ENCODE data around the gene IARS1.

The IARS1 gene

GRCh38 chr9:92313624-92314012 is 20.1 kb upstream of the IARS1 start:
- Histone ChIP-seq H3K36me3 (ENCODE audit: control insufficient read depth in 1 of 2, insufficient read depth in 2 of 2, low read depth in 1 of 2, low read length in 2 of 2) (peaks cover 14 to 93% of the 10 kb centered on the region in 2 experiments), H3K23ac (ENCODE audit: low read length in 2 of 2) (no peak overlapping the region)

GRCh38 chr9:92312887-92313623 is 19.6 kb upstream of the IARS1 start:
- H3K4me2 ChIP-seq (ENCODE audit: low read length, poor library complexity, severe bottlenecking): no peak overlapping the region
- H3K9ac ChIP-seq (ENCODE audit: low read length): no peak overlapping the region
- H3K18ac ChIP-seq (ENCODE audit: low read depth in 1 of 2, low read length in 2 of 2): no peak overlapping the region
- peak overlapping the region in 1 of 2 experiments; percentile 41 for H3K4ac ChIP-seq (ENCODE audit: low read depth in 1 of 2, low read length in 2 of 2)
- H3K27me3 ChIP-seq (ENCODE audit: control insufficient read depth in 1 of 2, insufficient read depth in 1 of 2, low read length in 2 of 2): no peaks in the 10 kb centered on the region
- H3K9me3 ChIP-seq (ENCODE audit: control insufficient read depth, low read length): no peaks in the 10 kb centered on the region
- H3K36me3 ChIP-seq (ENCODE audit: control insufficient read depth in 1 of 2, insufficient read depth in 2 of 2, low read depth in 1 of 2, low read length in 2 of 2): peaks cover 14 to 93% of the 10 kb centered on the region in 2 experiments
- no peak overlapping the region for H4K8ac ChIP-seq (ENCODE audit: low read length)
- no peak overlapping the region for H3K14ac ChIP-seq (ENCODE audit: low read length in 2 of 2)
- no peak overlapping the region for H2BK12ac ChIP-seq (ENCODE audit: low read length in 2 of 2)
- WGBS: 96% methylated on average over 6 of the region's 6 CpGs
- no peak overlapping the region for H3K23ac ChIP-seq (ENCODE audit: low read length in 2 of 2)
- H2AFZ ChIP-seq (ENCODE audit: low read depth, low read length): no peak overlapping the region
- H2BK15ac ChIP-seq (ENCODE audit: low read depth, poor library complexity, severe bottlenecking): no peak overlapping the region
- H3K4me1 ChIP-seq (ENCODE audit: control insufficient read depth, insufficient read depth, low read depth, low read length): no peaks in the 10 kb centered on the region
- no peak for DNase-seq
- H2BK5ac ChIP-seq (ENCODE audit: low read depth, low read length, poor library complexity, severe bottlenecking): no peak overlapping the region
- H2BK120ac ChIP-seq (ENCODE audit: low read depth, low read length): no peak overlapping the region
- H3K79me1 ChIP-seq (replicated peaks; ENCODE audit: low read length, poor library complexity, severe bottlenecking): peaks cover 15% of the 10 kb centered on the region
- H4K91ac ChIP-seq (ENCODE audit: low read length): no peak overlapping the region
- H3K4me3 ChIP-seq (ENCODE audit: insufficient read depth in 1 of 2, low read depth in 1 of 2, low read length in 2 of 2): no peak overlapping the region
- H3K27ac ChIP-seq (ENCODE audit: low read length, poor library complexity, severe bottlenecking): no peak overlapping the region
- no peak overlapping the region for H2AK5ac ChIP-seq (ENCODE audit: low read length, severe bottlenecking)

More at GRCh38 chr9:92313624-92314012, 20.1 kb upstream of the IARS1 start:
- H3K4me2 ChIP-seq (ENCODE audit: low read length, poor library complexity, severe bottlenecking): no peak overlapping the region
- no peaks in the 10 kb centered on the region for H3K27me3 ChIP-seq (ENCODE audit: control insufficient read depth in 1 of 2, insufficient read depth in 1 of 2, low read length in 2 of 2)
- H3K4me3 ChIP-seq (ENCODE audit: insufficient read depth in 1 of 2, low read depth in 1 of 2, low read length in 2 of 2): no peak overlapping the region
- H3K18ac ChIP-seq (ENCODE audit: low read depth in 1 of 2, low read length in 2 of 2): no peak overlapping the region
- H2BK120ac ChIP-seq (ENCODE audit: low read depth, low read length): no peak overlapping the region
- H3K9ac ChIP-seq (ENCODE audit: low read length): no peak overlapping the region
- H2BK5ac ChIP-seq (ENCODE audit: low read depth, low read length, poor library complexity, severe bottlenecking): no peak overlapping the region
- no peak overlapping the region for H3K4ac ChIP-seq (ENCODE audit: low read depth in 1 of 2, low read length in 2 of 2)
- H3K27ac ChIP-seq (ENCODE audit: low read length, poor library complexity, severe bottlenecking): no peak overlapping the region
- H3K4me1 ChIP-seq (ENCODE audit: control insufficient read depth, insufficient read depth, low read depth, low read length): no peaks in the 10 kb centered on the region
- H2AFZ ChIP-seq (ENCODE audit: low read depth, low read length): no peak overlapping the region
- no peak overlapping the region for H3K14ac ChIP-seq (ENCODE audit: low read length in 2 of 2)
- peak overlapping the region in 1 of 2 experiments; percentile 15 for H2BK12ac ChIP-seq (ENCODE audit: low read length in 2 of 2)
- DNase-seq: no peak
- peaks cover 15% of the 10 kb centered on the region for H3K79me1 ChIP-seq (replicated peaks; ENCODE audit: low read length, poor library complexity, severe bottlenecking)
- H4K8ac ChIP-seq (ENCODE audit: low read length): no peak overlapping the region
- no peak overlapping the region for H4K91ac ChIP-seq (ENCODE audit: low read length)
- H2BK15ac ChIP-seq (ENCODE audit: low read depth, poor library complexity, severe bottlenecking): no peak overlapping the region
- H2AK5ac ChIP-seq (ENCODE audit: low read length, severe bottlenecking): no peak overlapping the region
- WGBS: 95% methylated on average over 2 of the region's 2 CpGs
- H3K9me3 ChIP-seq (ENCODE audit: control insufficient read depth, low read length): no peaks in the 10 kb centered on the region

- H2AFZ ChIP-seq (ENCODE audit: low read depth, low read length): no peak overlapping the region
- no peak overlapping the region for H2BK5ac ChIP-seq (ENCODE audit: low read depth, low read length, poor library complexity, severe bottlenecking)
- H3K14ac ChIP-seq (ENCODE audit: low read length in 2 of 2): no peak overlapping the region
- no peak for DNase-seq
- H3K79me1 ChIP-seq (replicated peaks; ENCODE audit: low read length, poor library complexity, severe bottlenecking): peaks cover 17% of the 10 kb centered on the region
- no peak overlapping the region for H3K4me3 ChIP-seq (ENCODE audit: insufficient read depth in 1 of 2, low read depth in 1 of 2, low read length in 2 of 2)
- H3K23ac ChIP-seq (ENCODE audit: low read length in 2 of 2): no peak overlapping the region
- no peak overlapping the region for H3K4me2 ChIP-seq (ENCODE audit: low read length, poor library complexity, severe bottlenecking)
- H2BK12ac ChIP-seq (ENCODE audit: low read length in 2 of 2): no peak overlapping the region
- no peak overlapping the region for H4K8ac ChIP-seq (ENCODE audit: low read length)
- no peak overlapping the region for H3K18ac ChIP-seq (ENCODE audit: low read depth in 1 of 2, low read length in 2 of 2)
- no peaks in the 10 kb centered on the region for H3K27me3 ChIP-seq (ENCODE audit: control insufficient read depth in 1 of 2, insufficient read depth in 1 of 2, low read length in 2 of 2)
- no peaks in the 10 kb centered on the region for H3K4me1 ChIP-seq (ENCODE audit: control insufficient read depth, insufficient read depth, low read depth, low read length)
- no peak overlapping the region for H3K27ac ChIP-seq (ENCODE audit: low read length, poor library complexity, severe bottlenecking)
- H3K9me3 ChIP-seq (ENCODE audit: control insufficient read depth, low read length): no peaks in the 10 kb centered on the region
- no peak overlapping the region for H2BK15ac ChIP-seq (ENCODE audit: low read depth, poor library complexity, severe bottlenecking)
- no peak overlapping the region for H2AK5ac ChIP-seq (ENCODE audit: low read length, severe bottlenecking)
- no peak overlapping the region for H2BK120ac ChIP-seq (ENCODE audit: low read depth, low read length)
- peaks cover 7 to 94% of the 10 kb centered on the region in 2 experiments for H3K36me3 ChIP-seq (ENCODE audit: control insufficient read depth in 1 of 2, insufficient read depth in 2 of 2, low read depth in 1 of 2, low read length in 2 of 2)
- H4K91ac ChIP-seq (ENCODE audit: low read length): no peak overlapping the region
- no peak overlapping the region for H3K9ac ChIP-seq (ENCODE audit: low read length)
- 94% methylated on average over 1 of the region's 3 CpGs for WGBS
- H3K4ac ChIP-seq (ENCODE audit: low read depth in 1 of 2, low read length in 2 of 2): no peak overlapping the region
Observed at GRCh38 chr9:92310562-92310961, 17.1 kb upstream of the IARS1 start.

GRCh38 chr9:92308893-92309292 is 15.4 kb upstream of the IARS1 start:
- Histone ChIP-seq H3K4ac (ENCODE audit: low read depth in 1 of 2, low read length in 2 of 2) (no peak overlapping the region), H4K8ac (ENCODE audit: low read length) (no peak overlapping the region), H3K18ac (ENCODE audit: low read depth in 1 of 2, low read length in 2 of 2) (no peak overlapping the region), H2BK15ac (ENCODE audit: low read depth, poor library complexity, severe bottlenecking) (no peak overlapping the region), H3K23ac (ENCODE audit: low read length in 2 of 2) (no peak overlapping the region), H2BK120ac (ENCODE audit: low read depth, low read length) (no peak overlapping the region), H3K4me2 (ENCODE audit: low read length, poor library complexity, severe bottlenecking) (no peak overlapping the region), H3K36me3 (ENCODE audit: control insufficient read depth in 1 of 2, insufficient read depth in 2 of 2, low read depth in 1 of 2, low read length in 2 of 2) (peaks cover 5 to 94% of the 10 kb centered on the region in 2 experiments), H2AFZ (ENCODE audit: low read depth, low read length) (no peak overlapping the region), H3K9me3 (ENCODE audit: control insufficient read depth, low read length) (no peaks in the 10 kb centered on the region), H2BK12ac (ENCODE audit: low read length in 2 of 2) (no peak overlapping the region), H3K27me3 (ENCODE audit: control insufficient read depth in 1 of 2, insufficient read depth in 1 of 2, low read length in 2 of 2) (no peaks in the 10 kb centered on the region), H3K14ac (ENCODE audit: low read length in 2 of 2) (no peak overlapping the region), H3K79me1 (replicated peaks; ENCODE audit: low read length, poor library complexity, severe bottlenecking) (peaks cover 18% of the 10 kb centered on the region), H2BK5ac (ENCODE audit: low read depth, low read length, poor library complexity, severe bottlenecking) (no peak overlapping the region), H3K27ac (ENCODE audit: low read length, poor library complexity, severe bottlenecking) (no peak overlapping the region), H3K4me1 (ENCODE audit: control insufficient read depth, insufficient read depth, low read depth, low read length) (no peaks in the 10 kb centered on the region), H3K9ac (ENCODE audit: low read length) (peak overlapping the region; percentile 42), H3K4me3 (ENCODE audit: insufficient read depth in 1 of 2, low read depth in 1 of 2, low read length in 2 of 2) (no peak overlapping the region), H4K91ac (ENCODE audit: low read length) (no peak overlapping the region), H2AK5ac (ENCODE audit: low read length, severe bottlenecking) (no peak overlapping the region)
- no peak for DNase-seq
